Mammary epithelial cell (primary cell): ENCODE measurements around the gene TEX9.

Experiments
- EZH2 ChIP-seq: IDR thresholded peaks from 2 replicates; pipeline ENCODE4 v1.6.1; 2012; ENCODE audit warnings: low read length, inconsistent platforms, borderline replicate concordance
- TF ChIP-seq, protein P1 (sequence below), 2 donors: IDR thresholded peaks in 1 of 2; conservative IDR thresholded peaks in 1 of 2; 2 replicates each; pipeline ENCODE4 v1.5.1; 2011 to 2012; ENCODE audit warnings: inconsistent platforms in 2 of 2, low read length in 2 of 2, mild to moderate bottlenecking in 2 of 2, control low read depth in 1 of 2, low read depth in 1 of 2; ENCODE audit not compliant: insufficient read depth in 1 of 2; ENCODE audit errors: extremely low read depth in 1 of 2

DNA sequence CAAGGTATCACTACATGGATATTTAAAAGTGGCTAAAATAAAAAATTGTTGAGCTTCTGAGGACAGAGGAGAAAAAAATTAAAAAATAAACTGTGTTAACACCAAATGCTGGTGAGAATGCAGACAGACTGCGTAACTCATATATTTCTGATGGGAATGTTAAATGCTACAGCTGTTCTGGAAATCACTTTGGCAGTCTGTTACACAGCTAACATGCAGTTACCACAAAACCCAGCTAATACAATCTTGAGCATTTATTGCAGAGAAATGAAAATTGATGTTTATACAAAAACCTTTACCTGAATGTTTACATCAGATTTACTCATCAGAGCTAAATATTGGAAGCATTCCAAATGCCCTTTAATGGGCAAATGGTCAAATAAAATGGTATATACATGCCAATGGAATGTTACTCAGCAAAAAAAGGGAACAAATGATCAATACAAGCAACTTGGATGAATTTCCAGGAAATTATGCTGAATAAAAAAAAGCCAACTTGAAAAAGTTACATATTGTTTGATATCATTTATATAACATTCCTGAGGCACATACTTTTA is 75.1 kb downstream of the TEX9 start:
- TF ChIP-seq, protein P1, sequence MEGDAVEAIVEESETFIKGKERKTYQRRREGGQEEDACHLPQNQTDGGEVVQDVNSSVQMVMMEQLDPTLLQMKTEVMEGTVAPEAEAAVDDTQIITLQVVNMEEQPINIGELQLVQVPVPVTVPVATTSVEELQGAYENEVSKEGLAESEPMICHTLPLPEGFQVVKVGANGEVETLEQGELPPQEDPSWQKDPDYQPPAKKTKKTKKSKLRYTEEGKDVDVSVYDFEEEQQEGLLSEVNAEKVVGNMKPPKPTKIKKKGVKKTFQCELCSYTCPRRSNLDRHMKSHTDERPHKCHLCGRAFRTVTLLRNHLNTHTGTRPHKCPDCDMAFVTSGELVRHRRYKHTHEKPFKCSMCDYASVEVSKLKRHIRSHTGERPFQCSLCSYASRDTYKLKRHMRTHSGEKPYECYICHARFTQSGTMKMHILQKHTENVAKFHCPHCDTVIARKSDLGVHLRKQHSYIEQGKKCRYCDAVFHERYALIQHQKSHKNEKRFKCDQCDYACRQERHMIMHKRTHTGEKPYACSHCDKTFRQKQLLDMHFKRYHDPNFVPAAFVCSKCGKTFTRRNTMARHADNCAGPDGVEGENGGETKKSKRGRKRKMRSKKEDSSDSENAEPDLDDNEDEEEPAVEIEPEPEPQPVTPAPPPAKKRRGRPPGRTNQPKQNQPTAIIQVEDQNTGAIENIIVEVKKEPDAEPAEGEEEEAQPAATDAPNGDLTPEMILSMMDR (conservative IDR thresholded peaks at IDR 0.05 in 1 of 2, IDR thresholded peaks at IDR 0.05 in 1 of 2; ENCODE audit: extremely low read depth in 1 of 2, insufficient read depth in 1 of 2, low read depth in 1 of 2, low read length in 2 of 2) = no peak
- TF ChIP-seq EZH2 = no peak
